GM13976 (cell line): Measurements from ENCODE around the gene AKIP1.
"Not testable (repeated sequence)": the region's sequence is repeated elsewhere in the genome, so short reads cannot be mapped to it uniquely, and the experiment has no call there.

ENCODE experiments used
- DNase-seq: peaks from one replicate; pipeline ENCODE4 v3.0.0; 2012; ENCODE audit warnings: low spot score
- CTCF ChIP-seq: IDR thresholded peaks from 2 replicates; pipeline ENCODE4 v1.5.1; 2012; ENCODE audit warnings: borderline replicate concordance, mild to moderate bottlenecking; ENCODE audit not compliant: insufficient read depth; ENCODE audit errors: extremely low read depth, missing control alignments, control extremely low read depth
- in situ Hi-C: fragments of 300-500 bp; cut with MboI; formaldehyde crosslinking; loops from one replicate; pipeline ENCODE4 v1.12.0; 2022; ENCODE audit warnings: low sequenced_read_pairs, mixed read lengths, inconsistent platforms; ENCODE audit not compliant: unreplicated experiment

Gene AKIP1

GRCh38 chr11:8871171-8871775 is 39.7 kb upstream of the AKIP1 start:
- DNase-seq = no peak
- no peak for TF ChIP-seq CTCF
- in situ Hi-C loops = no loop called here

- in situ Hi-C loops = no loop called here
- TF ChIP-seq CTCF = no peak
- DNase-seq = no peak
Observed at GRCh38 chr11:8871962-8872361, 39.0 kb upstream of the AKIP1 start.

- in situ Hi-C loops = no loop called here
- no peak for DNase-seq
Observed at GRCh38 chr11:8873741-8874405, 37.1 kb upstream of the AKIP1 start.

GRCh38 chr11:8878771-8879170 is 32.2 kb upstream of the AKIP1 start:
- DNase-seq = no peak
- TF ChIP-seq CTCF = no peak
- in situ Hi-C loops = no loop called here

More at GRCh38 chr11:8873741-8874405, 37.1 kb upstream of the AKIP1 start:
- no peak for TF ChIP-seq CTCF

- in situ Hi-C loops, DNase-seq: not testable (repeated sequence)
Observed at GRCh38 chr11:8881585-8881984, 29.4 kb upstream of the AKIP1 start.

GRCh38 chr11:8886322-8886721 is 24.7 kb upstream of the AKIP1 start:
- in situ Hi-C loops = no loop called here
- no peak for TF ChIP-seq CTCF
- DNase-seq = no peak

GRCh38 chr11:8891185-8891584 is 19.8 kb upstream of the AKIP1 start:
- DNase-seq, in situ Hi-C loops: not testable (repeated sequence)
